Middle frontal gyrus (tissue), 1 donor: ENCODE results near the gene MYO1D.
A peak's percentile ranks its signal among the peaks of the same experiment; 100 is the strongest.
"Not testable (repeated sequence)": the region's sequence is repeated elsewhere in the genome, so short reads cannot be mapped to it uniquely, and the experiment has no call there.

Source experiments
- DNase-seq: peaks from one replicate; pipeline ENCODE4 v3.0.0-alpha.2; 2015; ENCODE audit warnings: low spot score; ENCODE audit errors: extremely low spot score

The MYO1D gene

GRCh38 chr17:32471652-32472051 is 405.3 kb downstream of the MYO1D start:
- no peak for DNase-seq

- no peak for DNase-seq
Measured at GRCh38 chr17:32470405-32471167, 406.3 kb downstream of the MYO1D start.

GRCh38 chr17:32467949-32468348 is 409.0 kb downstream of the MYO1D start:
- DNase-seq: no peak

GRCh38 chr17:32464374-32464773 is 412.6 kb downstream of the MYO1D start:
- no peak for DNase-seq

GRCh38 chr17:32463304-32463703 is 413.6 kb downstream of the MYO1D start:
- DNase-seq: no peak

GRCh38 chr17:32461853-32462617 is 414.9 kb downstream of the MYO1D start:
- DNase-seq: no peak

- no peak for DNase-seq
Measured at GRCh38 chr17:32461498-32461852, 415.4 kb downstream of the MYO1D start.

- no peak for DNase-seq
Measured at GRCh38 chr17:32460054-32460453, 416.9 kb downstream of the MYO1D start.

- DNase-seq: no peak
Measured at GRCh38 chr17:32458371-32458770, 418.6 kb downstream of the MYO1D start.

- DNase-seq: no peak
Measured at GRCh38 chr17:32453370-32453769, 423.6 kb downstream of the MYO1D start.

GRCh38 chr17:32452281-32452680 is 424.6 kb downstream of the MYO1D start:
- no peak for DNase-seq

GRCh38 chr17:32451879-32452278 is 425.0 kb downstream of the MYO1D start:
- no peak for DNase-seq

- DNase-seq: not testable (repeated sequence)
Measured at GRCh38 chr17:32450379-32450778, 426.5 kb downstream of the MYO1D start.

GRCh38 chr17:32449963-32450362 is 427.0 kb downstream of the MYO1D start:
- no peak for DNase-seq

GRCh38 chr17:32446949-32447348 is 430.0 kb downstream of the MYO1D start:
- no peak for DNase-seq

- no peak for DNase-seq
Measured at GRCh38 chr17:32445971-32446370, 431.0 kb downstream of the MYO1D start.

- DNase-seq: no peak
Measured at GRCh38 chr17:32445497-32445896, 431.4 kb downstream of the MYO1D start.

GRCh38 chr17:32445074-32445415 is 431.9 kb downstream of the MYO1D start:
- no peak for DNase-seq

- DNase-seq: peak; percentile 90
Measured at GRCh38 chr17:32444301-32445073, 432.4 kb downstream of the MYO1D start, which contains the start of gene PSMD11. Gene PSMD11 (plus strand): TSS chr17:32444510. CDS start chr17:32444524, 14 bp downstream.

GRCh38 chr17:32443827-32444300 is 433.1 kb downstream of the MYO1D start:
- DNase-seq: no peak
